ENCODE results near the gene GGT5. TPM values are rescaled to one million over a fixed set of nuclear protein-coding genes. Genes with fewer than 3 reads are reported as not detected.
"Not testable (repeated sequence)": the region's sequence is repeated elsewhere in the genome, so short reads cannot be mapped to it uniquely, and the experiment has no call there.

Gene GGT5
- total RNA-seq, 1 experiment from 2014 or later, result not detected

DNA sequence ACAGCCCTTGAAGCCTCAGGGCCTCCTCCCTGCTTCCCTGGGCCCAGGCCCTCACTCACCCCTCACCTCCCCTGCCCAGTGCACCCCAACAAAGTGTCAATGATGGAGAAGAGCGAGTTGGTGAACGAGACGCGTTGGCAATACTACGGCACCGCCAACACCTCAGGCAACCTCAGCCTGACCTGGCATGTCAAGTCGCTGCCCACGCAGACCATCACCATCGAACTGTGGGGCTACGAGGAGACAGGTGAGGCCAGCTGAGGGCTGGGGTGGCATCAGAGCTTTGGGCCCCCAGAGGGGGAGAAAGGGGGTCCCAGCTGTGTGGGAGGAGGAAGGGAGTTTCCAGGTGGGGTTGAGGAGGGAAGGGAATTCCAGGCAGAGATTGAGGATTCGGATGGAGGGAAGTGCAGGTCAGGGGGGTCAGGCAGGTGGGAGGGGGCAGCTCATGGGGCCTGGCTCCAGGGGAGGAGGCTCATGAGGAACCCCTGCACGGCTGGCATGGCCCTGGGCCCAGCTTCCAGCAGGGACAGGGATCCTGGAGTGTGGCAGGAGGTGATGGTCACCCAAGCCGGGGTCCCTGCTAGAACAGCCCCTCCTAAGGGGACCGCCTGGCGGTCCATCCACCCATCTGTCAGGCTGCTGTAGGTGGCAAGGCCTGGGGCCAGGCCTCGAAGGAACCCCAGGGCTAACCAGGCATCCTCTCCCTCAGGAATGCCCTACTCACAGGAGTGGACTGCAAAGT lies 60.7 kb downstream of the GGT5 start:
- H4K20me1 ChIP-seq (ENCODE audit: insufficient read depth), result no peaks in the 10 kb centered on the region
- POLR2A ChIA-PET (ENCODE audit: unreplicated experiment), result no interaction called here
- H3F3A ChIP-seq (ENCODE audit: insufficient read depth, low read depth), result peaks cover 8% of the 10 kb centered on the region; the same call in 1 of the 2 replicates
- no peaks in the 10 kb centered on the region for H3K9me3 ChIP-seq (ENCODE audit: insufficient read depth, low read depth)
- no peaks in the 10 kb centered on the region for H3K36me3 ChIP-seq (ENCODE audit: low read depth)
- H3K27me3 ChIP-seq (ENCODE audit: insufficient read depth, low read depth), result no peaks in the 10 kb centered on the region
- no TSS peak for BruUV-seq (replicated peaks)
- no peak overlapping the region for H2AFZ ChIP-seq
- H3K4me1 ChIP-seq (replicated peaks; ENCODE audit: insufficient read depth), result peaks cover 20% of the 10 kb centered on the region
- no peak for DNase-seq
- TF ChIP-seq CTCF (conservative IDR thresholded peaks at IDR 0.05) (no peak), EZH2 (IDR thresholded peaks at IDR 0.05; ENCODE audit: low read depth) (no peak)
- no peaks in the 10 kb centered on the region for H3K79me2 ChIP-seq (ENCODE audit: low read depth)
- H3K4me2 ChIP-seq, result no peak overlapping the region
- H3K4me3 ChIP-seq, result no peak overlapping the region
- H3K27ac ChIP-seq, result no peak overlapping the region
- H3K9me2 ChIP-seq (ENCODE audit: insufficient read depth), result no peaks in the 10 kb centered on the region
- CTCF ChIA-PET, result no interaction called here
- intact Hi-C loops (cut with micrococcal nuclease; ENCODE audit: unreplicated experiment), result loop anchor here (10.0 kb wide), 1 partner anchor 319 kb away; no protein-coding TSS in a partner anchor

DNA sequence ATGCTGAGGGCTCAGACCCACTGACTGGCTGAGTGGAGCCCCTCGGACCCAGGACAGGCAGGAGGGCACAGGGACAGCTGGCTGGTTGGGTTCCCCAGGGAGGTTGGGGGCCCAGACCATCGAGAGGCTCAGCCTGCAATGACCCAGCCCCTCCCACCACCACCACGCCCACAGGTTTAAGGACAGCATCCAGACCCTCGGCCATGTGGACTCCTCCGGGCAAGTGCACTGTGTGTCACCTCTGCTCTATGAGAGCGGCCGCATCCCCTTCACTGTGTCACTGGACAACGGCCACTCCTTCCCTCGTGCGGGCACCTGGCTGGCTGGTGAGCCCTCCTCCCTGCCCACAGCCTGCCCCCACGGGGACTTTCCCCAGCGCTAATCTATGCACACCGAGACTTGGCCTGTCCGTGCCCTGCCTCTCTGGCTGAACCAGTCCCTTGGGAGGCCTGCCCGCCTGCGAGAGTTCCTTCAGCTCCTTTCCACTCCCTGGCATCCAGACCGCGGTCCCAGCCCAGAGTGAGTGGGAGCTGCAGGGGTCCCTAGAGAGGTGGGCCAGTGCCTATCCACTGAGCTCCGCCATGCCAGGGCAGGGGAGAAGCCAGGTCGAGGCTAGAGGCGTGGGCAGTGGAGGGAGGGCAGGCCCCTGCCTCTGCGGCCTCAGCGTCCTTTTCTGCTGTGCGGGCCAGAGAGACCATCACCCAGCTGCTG lies 61.4 kb downstream of the GGT5 start:
- Histone ChIP-seq H3K9me3 (ENCODE audit: insufficient read depth, low read depth) (no peaks in the 10 kb centered on the region), H3K9me2 (ENCODE audit: insufficient read depth) (no peaks in the 10 kb centered on the region), H3K36me3 (ENCODE audit: low read depth) (no peaks in the 10 kb centered on the region), H3K4me3 (no peak overlapping the region), H3K4me1 (replicated peaks; ENCODE audit: insufficient read depth) (peaks cover 14% of the 10 kb centered on the region), H2AFZ (no peak overlapping the region), H3K79me2 (ENCODE audit: low read depth) (no peaks in the 10 kb centered on the region), H4K20me1 (ENCODE audit: insufficient read depth) (no peaks in the 10 kb centered on the region), H3K27ac (no peak overlapping the region), H3K27me3 (ENCODE audit: insufficient read depth, low read depth) (no peaks in the 10 kb centered on the region), H3K4me2 (no peak overlapping the region), H3F3A (ENCODE audit: insufficient read depth, low read depth) (peaks cover 10% of the 10 kb centered on the region; the same call in 1 of the 2 replicates)
- peak; percentile 8 to 46 for DNase-seq
- intact Hi-C loops (cut with micrococcal nuclease; ENCODE audit: unreplicated experiment), result loop anchor here (10.0 kb wide), 1 partner anchor 319 kb away; no protein-coding TSS in a partner anchor
- CTCF ChIA-PET, result no interaction called here
- POLR2A ChIA-PET (ENCODE audit: unreplicated experiment), result no interaction called here
- no peak for TF ChIP-seq EZH2 (IDR thresholded peaks at IDR 0.05; ENCODE audit: low read depth)
- TF ChIP-seq CTCF (conservative IDR thresholded peaks at IDR 0.05), result no peak
- no TSS peak for BruUV-seq (replicated peaks)

DNA sequence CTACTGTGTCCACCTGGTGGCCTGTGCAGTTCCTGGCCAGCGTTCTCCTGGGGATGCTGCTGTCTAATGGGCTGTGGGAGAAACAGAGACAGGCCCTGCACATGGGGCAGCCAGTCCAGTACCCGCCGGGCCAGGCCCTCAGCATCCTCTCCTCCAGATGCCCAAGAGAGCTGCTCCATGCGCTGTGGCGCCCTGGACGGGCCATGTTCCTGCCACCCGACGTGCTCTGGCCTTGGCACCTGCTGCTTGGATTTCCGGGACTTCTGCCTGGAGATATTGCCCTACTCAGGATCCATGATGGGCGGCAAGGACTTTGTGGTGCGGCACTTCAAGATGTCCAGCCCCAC lies 62.0 kb downstream of the GGT5 start:
- H3K9me3 ChIP-seq (ENCODE audit: insufficient read depth, low read depth); H3K27ac ChIP-seq; H3K27me3 ChIP-seq (ENCODE audit: insufficient read depth, low read depth); H3K36me3 ChIP-seq (ENCODE audit: low read depth); H3F3A ChIP-seq (ENCODE audit: insufficient read depth, low read depth); H3K4me3 ChIP-seq; BruUV-seq (replicated peaks); H3K4me2 ChIP-seq; H3K79me2 ChIP-seq (ENCODE audit: low read depth); H2AFZ ChIP-seq; DNase-seq; H3K9me2 ChIP-seq (ENCODE audit: insufficient read depth); CTCF ChIA-PET; POLR2A ChIA-PET (ENCODE audit: unreplicated experiment); H4K20me1 ChIP-seq (ENCODE audit: insufficient read depth): not testable (repeated sequence)
- intact Hi-C loops (cut with micrococcal nuclease; ENCODE audit: unreplicated experiment), result loop anchor here (10.0 kb wide), 1 partner anchor 318 kb away; no protein-coding TSS in a partner anchor
- H3K4me1 ChIP-seq (replicated peaks; ENCODE audit: insufficient read depth), result peaks cover 14% of the 10 kb centered on the region

All from PC-9 (cell line).